Fibroblast of villous mesenchyme (primary cell): ENCODE measurements around the gene CFLAR. TPM values are rescaled to one million over a fixed set of nuclear protein-coding genes. Genes with fewer than 3 reads are reported as not detected.

Source experiments
- DNase-seq: peaks from one replicate; pipeline ENCODE4 v3.0.0-alpha.2; 2010; ENCODE audit warnings: low read depth
- H3K4me3 ChIP-seq: 2 replicates; pipeline ENCODE4 v1.5.1; 2011; ENCODE audit warnings: low read depth, mild to moderate bottlenecking, low read length
- total RNA-seq: library from RNA; depleted of rRNA; stranded (reverse); fragments of >200 nt; gene quantifications from 2 replicates; pipeline ENCODE4 v1.2.3, GENCODE V29; 2012
- TF ChIP-seq, protein P1 (sequence below): IDR thresholded peaks from 2 replicates; pipeline ENCODE4 v1.5.1; 2012; ENCODE audit warnings: low read depth, mild to moderate bottlenecking, low read length; ENCODE audit not compliant: insufficient read depth

CFLAR gene
- total RNA-seq, 1 donor, result 143 TPM

DNA sequence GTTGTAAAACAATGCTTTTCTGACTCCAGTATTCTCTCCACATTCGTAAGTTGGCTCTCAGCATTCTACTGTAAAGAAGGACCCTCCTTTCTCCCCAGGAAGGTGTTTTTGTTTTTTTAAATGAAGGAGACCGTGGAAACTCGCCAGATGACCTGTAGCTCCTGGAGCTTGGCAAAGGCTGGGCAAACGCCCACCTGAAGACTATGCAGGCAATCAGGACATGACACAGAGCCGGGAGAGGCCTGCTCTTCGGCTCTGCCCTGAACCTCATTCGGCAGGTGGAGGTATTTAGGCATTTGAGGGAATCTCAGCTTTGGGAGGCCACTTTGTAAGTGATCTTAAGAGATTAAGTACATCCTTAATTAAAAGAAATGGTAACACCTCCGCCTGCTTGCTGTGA lies 84.4 kb downstream of the CFLAR start:
- TF ChIP-seq, protein P1, sequence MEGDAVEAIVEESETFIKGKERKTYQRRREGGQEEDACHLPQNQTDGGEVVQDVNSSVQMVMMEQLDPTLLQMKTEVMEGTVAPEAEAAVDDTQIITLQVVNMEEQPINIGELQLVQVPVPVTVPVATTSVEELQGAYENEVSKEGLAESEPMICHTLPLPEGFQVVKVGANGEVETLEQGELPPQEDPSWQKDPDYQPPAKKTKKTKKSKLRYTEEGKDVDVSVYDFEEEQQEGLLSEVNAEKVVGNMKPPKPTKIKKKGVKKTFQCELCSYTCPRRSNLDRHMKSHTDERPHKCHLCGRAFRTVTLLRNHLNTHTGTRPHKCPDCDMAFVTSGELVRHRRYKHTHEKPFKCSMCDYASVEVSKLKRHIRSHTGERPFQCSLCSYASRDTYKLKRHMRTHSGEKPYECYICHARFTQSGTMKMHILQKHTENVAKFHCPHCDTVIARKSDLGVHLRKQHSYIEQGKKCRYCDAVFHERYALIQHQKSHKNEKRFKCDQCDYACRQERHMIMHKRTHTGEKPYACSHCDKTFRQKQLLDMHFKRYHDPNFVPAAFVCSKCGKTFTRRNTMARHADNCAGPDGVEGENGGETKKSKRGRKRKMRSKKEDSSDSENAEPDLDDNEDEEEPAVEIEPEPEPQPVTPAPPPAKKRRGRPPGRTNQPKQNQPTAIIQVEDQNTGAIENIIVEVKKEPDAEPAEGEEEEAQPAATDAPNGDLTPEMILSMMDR, result no peak
- H3K4me3 ChIP-seq, result no peak overlapping the region
- DNase-seq, result no peak

DNA sequence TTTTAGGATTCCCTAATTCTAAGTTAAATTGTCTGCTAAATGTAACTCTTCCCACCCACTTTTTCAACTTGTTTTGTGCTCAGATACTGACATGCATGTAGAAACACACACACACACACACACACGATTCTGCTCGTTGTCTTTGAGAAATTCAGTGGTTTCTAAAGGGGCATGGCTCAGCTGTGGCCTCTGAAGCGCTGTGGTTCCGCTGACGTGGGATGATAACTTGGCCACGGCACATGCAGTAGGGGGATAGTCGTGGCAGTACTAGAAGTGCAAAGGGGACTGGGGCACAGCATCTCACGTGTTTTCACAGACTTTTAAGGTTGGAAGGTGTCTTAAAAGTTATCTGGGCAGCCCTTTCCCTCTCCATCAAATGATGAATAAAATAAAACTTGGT lies 85.4 kb downstream of the CFLAR start:
- H3K4me3 ChIP-seq, result no peak overlapping the region
- no peak for DNase-seq
- TF ChIP-seq, protein P1, result no peak

DNA sequence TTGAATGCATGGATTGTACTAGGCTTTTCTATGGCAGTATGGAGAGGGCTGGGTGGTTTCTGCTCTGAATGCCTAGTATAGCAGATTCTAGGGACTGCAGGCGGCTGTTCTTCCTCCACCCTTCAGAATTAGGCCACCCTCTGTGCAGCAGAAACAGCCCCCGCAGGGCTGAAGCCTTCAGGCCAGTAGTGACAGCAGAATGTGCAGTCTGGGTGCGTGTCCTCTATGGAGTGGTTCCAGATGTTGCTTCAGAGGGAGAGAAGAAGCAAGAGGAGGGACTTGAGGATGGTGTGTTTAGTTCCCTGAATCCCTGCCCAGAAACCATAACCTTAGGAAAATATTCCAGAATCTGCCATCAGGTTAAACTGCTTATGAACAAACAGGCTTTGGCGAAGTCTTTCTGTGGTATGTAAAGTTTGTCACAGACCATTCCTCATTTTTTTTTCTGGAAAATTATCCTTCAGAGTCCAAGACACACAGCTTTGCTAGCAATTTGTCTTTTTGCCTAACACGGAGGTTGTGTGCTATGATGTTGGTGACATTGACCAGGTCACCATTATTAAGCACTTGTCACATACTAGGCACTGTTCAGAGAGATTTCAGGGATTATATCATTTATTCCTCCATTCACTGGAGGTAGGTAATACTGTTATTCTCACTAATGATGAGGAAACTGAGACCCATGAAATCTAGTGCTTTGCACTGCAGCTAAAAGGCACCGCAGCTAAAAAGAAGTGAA lies 88.1 kb downstream of the CFLAR start:
- TF ChIP-seq, protein P1, result no peak
- H3K4me3 ChIP-seq, result no peak overlapping the region
- DNase-seq, result peak; percentile 85

DNA sequence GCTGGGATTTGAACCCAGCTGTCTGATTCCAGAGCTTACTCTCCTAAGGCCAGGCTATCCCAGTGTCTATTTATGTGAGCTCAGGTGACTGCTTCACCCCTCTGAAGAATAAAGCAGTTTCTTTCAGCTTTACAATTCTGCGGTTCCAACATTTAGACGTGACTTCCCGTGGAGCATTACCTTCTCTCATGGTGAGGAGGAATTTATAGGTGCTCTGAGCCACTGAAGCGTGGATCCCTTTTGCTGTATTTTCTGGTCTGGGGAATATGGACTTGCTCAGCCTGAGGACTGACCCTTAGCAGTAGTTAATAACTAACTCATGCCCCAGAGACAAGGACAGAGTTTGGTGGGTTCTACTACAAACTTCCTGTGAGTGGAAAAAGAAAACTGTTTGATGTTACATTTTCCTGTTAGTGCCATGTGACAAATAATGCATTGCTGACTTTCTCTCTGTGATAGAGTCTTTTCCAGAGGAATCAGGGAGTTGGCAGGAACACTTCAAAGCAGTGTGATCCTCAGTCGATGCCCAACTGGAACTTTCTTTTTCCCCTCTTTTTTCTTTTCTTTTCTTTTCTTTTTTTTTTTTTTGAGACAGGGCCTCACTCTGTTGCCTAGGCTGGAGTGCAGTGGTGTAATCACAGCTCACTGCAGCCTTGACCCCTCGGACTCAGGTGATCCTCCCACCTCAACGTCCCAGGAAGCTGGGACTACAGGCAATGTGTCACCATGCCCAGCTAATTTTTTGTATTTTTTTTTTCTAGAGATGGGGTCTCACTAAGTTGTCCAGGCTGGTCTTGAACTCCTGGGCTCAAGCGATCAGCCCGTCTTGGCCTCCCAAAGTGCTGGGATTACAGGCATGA lies 88.9 kb downstream of the CFLAR start:
- DNase-seq, result no peak
- TF ChIP-seq, protein P1, result no peak

DNA sequence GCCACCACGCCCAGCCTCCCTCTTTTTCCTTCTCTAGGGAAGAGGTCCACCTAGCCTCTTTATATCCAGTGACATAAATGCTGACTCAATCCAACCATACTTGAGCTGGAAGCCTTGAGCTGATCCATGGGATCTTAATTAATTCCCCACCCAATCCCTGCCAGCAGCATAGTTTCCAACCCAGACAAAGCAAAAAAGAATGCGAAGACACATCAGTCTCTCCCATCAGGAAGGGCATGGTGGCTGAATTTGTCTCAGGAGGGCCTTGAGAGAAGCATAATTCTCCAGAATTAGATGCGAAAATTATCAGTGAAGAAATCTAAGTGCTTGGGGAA lies 89.5 kb downstream of the CFLAR start:
- TF ChIP-seq, protein P1, result no peak
- no peak overlapping the region for H3K4me3 ChIP-seq
- no peak for DNase-seq

More for the DNA sequence above, 88.9 kb downstream of the CFLAR start:
- H3K4me3 ChIP-seq, result no peak overlapping the region

DNA sequence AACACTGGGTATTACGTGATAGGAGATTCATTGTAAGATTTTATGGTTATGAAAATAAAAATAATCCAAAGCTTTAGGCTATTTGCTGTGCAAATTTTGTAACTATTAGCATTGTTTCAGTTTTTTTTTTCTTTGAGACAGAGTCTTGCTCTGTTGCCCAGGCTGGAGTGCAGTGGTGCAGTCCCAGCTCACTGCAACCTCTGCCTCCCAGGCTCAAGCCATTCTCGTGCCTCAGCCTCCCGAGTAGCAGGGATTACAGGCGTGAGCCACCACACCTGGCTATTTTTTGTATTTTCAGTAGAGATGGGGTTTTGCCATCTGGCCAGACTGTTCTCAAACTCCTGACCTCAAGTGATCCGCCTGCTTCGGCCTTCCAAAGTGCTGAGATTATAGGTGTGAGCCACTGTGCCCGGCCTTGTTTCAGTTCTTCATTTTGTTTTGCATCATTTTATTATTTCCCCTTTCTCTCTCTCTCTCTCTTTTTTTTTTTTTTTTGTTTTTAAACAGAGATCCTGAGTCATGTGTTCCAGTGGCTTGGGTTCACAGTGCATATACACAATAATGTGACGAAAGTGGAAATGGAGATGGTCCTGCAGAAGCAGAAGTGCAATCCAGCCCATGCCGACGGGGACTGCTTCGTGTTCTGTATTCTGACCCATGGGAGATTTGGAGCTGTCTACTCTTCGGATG lies 92.7 kb downstream of the CFLAR start:
- DNase-seq, result no peak
- TF ChIP-seq, protein P1, result no peak
- H3K4me3 ChIP-seq, result no peak overlapping the region
